H1 (cell line): ENCODE measurements around the gene MRPS6. TPM values are rescaled to one million over a fixed set of nuclear protein-coding genes. Genes with fewer than 3 reads are reported as not detected.

Source experiments
- CTCF ChIA-PET: fragments of 300-600 bp; sonication (Branson Sonifier 250); formaldehyde crosslinking; loops from one replicate; lab custom pipeline; 2021; ENCODE audit not compliant: partially characterized antibody; lab: Charles Lee
- POLR2A ChIA-PET: fragments of 300-600 bp; sonication (Branson Sonifier 250); formaldehyde crosslinking; loops from one replicate; lab custom pipeline; 2021; ENCODE audit warnings: inconsistent platforms; ENCODE audit not compliant: partially characterized antibody; lab: Charles Lee
- DNase-seq, 2 experiments: peaks; one replicate each; pipeline versions ENCODE4 v3.0.0 to v3.0.0-alpha.2; 2010 to 2022; ENCODE audit warnings: low spot score in 2 of 2, low read depth in 1 of 2, mixed read lengths in 1 of 2
- FAIRE-seq: peaks from 2 replicates; lab custom pipeline; 2011; peaks lifted over from hg19 to GRCh38; lab: Jason Lieb, UNC
- H2AFZ ChIP-seq: 2 replicates; pipeline ENCODE4 v1.8.1; 2012; ENCODE audit warnings: low read length, inconsistent platforms
- H2AK5ac ChIP-seq: 2 replicates; pipeline ENCODE4 v1.6.1; 2013; ENCODE audit warnings: low read depth, low read length
- H2BK120ac ChIP-seq: replicated peaks from 2 replicates; pipeline ENCODE3; 2013; ENCODE audit warnings: low read depth, low read length, inconsistent platforms
- H2BK12ac ChIP-seq: 2 replicates; pipeline ENCODE4 v1.6.1; 2013; ENCODE audit warnings: low read depth, low read length
- H2BK15ac ChIP-seq: 2 replicates; pipeline ENCODE4 v1.6.1; 2013; ENCODE audit warnings: low read length
- H2BK20ac ChIP-seq: 2 replicates; pipeline ENCODE4 v1.6.1; 2013; ENCODE audit warnings: low read length
- H2BK5ac ChIP-seq: 2 replicates; pipeline ENCODE4 v1.6.1; 2013; ENCODE audit warnings: low read depth, low read length
- H3K14ac ChIP-seq: 2 replicates; pipeline ENCODE4 v1.6.1; 2013; ENCODE audit warnings: inconsistent platforms; ENCODE audit not compliant: insufficient read length
- H3K18ac ChIP-seq: 2 replicates; pipeline ENCODE4 v1.6.1; 2013; ENCODE audit warnings: low read length; ENCODE audit errors: extremely low read depth
- H3K23ac ChIP-seq: 2 replicates; pipeline ENCODE4 v1.6.1; 2013; ENCODE audit warnings: inconsistent platforms; ENCODE audit not compliant: insufficient read length
- H3K23me2 ChIP-seq: 2 replicates; pipeline ENCODE4 v1.6.1; 2013; ENCODE audit warnings: low read depth, low read length
- H3K27ac ChIP-seq: 2 replicates; pipeline ENCODE4 v1.6.1; 2011; ENCODE audit warnings: low read depth, low read length, inconsistent platforms
- H3K27me3 ChIP-seq, 4 experiments: replicated peaks in 1 of 4; 1 replicate in 1 of 4; 2 replicates in 3 of 4; pipeline versions ENCODE4 v1.6.1 to v1.8.1; 2011 to 2013; ENCODE audit warnings: low read length in 3 of 4, mild to moderate bottlenecking in 3 of 4, inconsistent platforms in 2 of 4, mixed read lengths in 2 of 4, moderate library complexity in 1 of 4; ENCODE audit not compliant: control insufficient read depth in 3 of 4, insufficient read depth in 3 of 4; ENCODE audit errors: extremely low read depth in 1 of 4
- H3K36me3 ChIP-seq, 4 experiments: 2 replicates each; pipeline versions ENCODE4 v1.6.1 to v1.8.1; 2011 to 2013; ENCODE audit warnings: mild to moderate bottlenecking in 4 of 4, low read length in 3 of 4, moderate library complexity in 2 of 4, control low read depth in 1 of 4, inconsistent platforms in 1 of 4; ENCODE audit not compliant: insufficient read depth in 4 of 4, control insufficient read depth in 2 of 4
- H3K4ac ChIP-seq: replicated peaks from 2 replicates; pipeline ENCODE3; 2013; ENCODE audit warnings: low read length, low read depth, mixed read lengths, inconsistent platforms; ENCODE audit not compliant: insufficient read length
- H3K4me1 ChIP-seq, 4 experiments: replicated peaks in 1 of 4; 1 replicate in 1 of 4; 2 replicates in 3 of 4; pipeline versions ENCODE4 v1.6.1 to v1.8.1; 2011 to 2013; ENCODE audit warnings: low read length in 3 of 4, inconsistent platforms in 2 of 4, mixed read lengths in 1 of 4; ENCODE audit not compliant: insufficient read depth in 4 of 4, control insufficient read depth in 3 of 4
- H3K4me2 ChIP-seq, 2 experiments: 2 replicates each; pipeline versions ENCODE4 v1.6.1 to v1.8.1; 2011 to 2013; ENCODE audit warnings: low read depth in 2 of 2, low read length in 2 of 2, control low read depth in 1 of 2, inconsistent platforms in 1 of 2, mild to moderate bottlenecking in 1 of 2; ENCODE audit not compliant: insufficient read depth in 1 of 2
- H3K4me3 ChIP-seq, 4 experiments: fragments of 200-600, 300-600 bp in 1 of 4; sonication (generic), shearing (Covaris generic), sonication (Bioruptor Twin) in 1 of 4; 2 replicates each; pipeline versions ENCODE4 v1.5.1 to v1.8.1; 2011 to 2016; ENCODE audit warnings: low read length in 4 of 4, low read depth in 3 of 4, control low read depth in 2 of 4, inconsistent platforms in 2 of 4, mild to moderate bottlenecking in 2 of 4, mixed read lengths in 1 of 4, moderate library complexity in 1 of 4; ENCODE audit not compliant: insufficient read depth in 2 of 4; ENCODE audit errors: extremely low read depth in 1 of 4
- H3K56ac ChIP-seq: replicated peaks from 2 replicates; pipeline ENCODE3; 2013; ENCODE audit warnings: low read depth, mild to moderate bottlenecking, mixed read lengths, low read length, inconsistent platforms; ENCODE audit not compliant: insufficient read length
- H3K79me1 ChIP-seq: 2 replicates; pipeline ENCODE4 v1.6.1; 2013; ENCODE audit warnings: low read depth, low read length, control low read depth
- H3K79me2 ChIP-seq, 2 experiments: 2 replicates each; pipeline versions ENCODE4 v1.6.1 to v1.8.1; 2012 to 2013; ENCODE audit warnings: low read length in 2 of 2, mild to moderate bottlenecking in 2 of 2, inconsistent platforms in 1 of 2; ENCODE audit not compliant: insufficient read depth in 2 of 2, control insufficient read depth in 1 of 2
- H3K9ac ChIP-seq, 4 experiments: replicated peaks in 1 of 4; 1 replicate in 1 of 4; 2 replicates in 3 of 4; pipeline versions ENCODE4 v1.6.1 to v1.8.1; 2011 to 2013; ENCODE audit warnings: low read depth in 3 of 4, low read length in 3 of 4, control low read depth in 2 of 4, mild to moderate bottlenecking in 2 of 4, moderate library complexity in 2 of 4, inconsistent platforms in 1 of 4; ENCODE audit errors: extremely low read depth in 1 of 4
- H3K9me3 ChIP-seq, 2 experiments: 2 replicates each; pipeline versions ENCODE4 v1.6.1 to v1.8.1; 2012 to 2013; ENCODE audit warnings: mild to moderate bottlenecking in 2 of 2, moderate library complexity in 2 of 2, control low read depth in 1 of 2, inconsistent platforms in 1 of 2, low read depth in 1 of 2, low read length in 1 of 2, mixed read lengths in 1 of 2; ENCODE audit not compliant: insufficient read depth in 2 of 2
- H4K20me1 ChIP-seq, 2 experiments: replicated peaks in 1 of 2; 2 replicates each; pipeline versions ENCODE3 to v1.8.1; 2011 to 2013; ENCODE audit warnings: inconsistent platforms in 2 of 2, low read length in 2 of 2, mild to moderate bottlenecking in 1 of 2; ENCODE audit not compliant: insufficient read depth in 2 of 2, control insufficient read depth in 1 of 2
- H4K5ac ChIP-seq: 2 replicates; pipeline ENCODE4 v1.6.1; 2013; ENCODE audit warnings: low read length, low read depth, mixed read lengths, inconsistent platforms; ENCODE audit not compliant: insufficient read length
- H4K8ac ChIP-seq: 2 replicates; pipeline ENCODE4 v1.8.0; 2013; ENCODE audit warnings: mild to moderate bottlenecking, moderate library complexity, low read length, inconsistent platforms; ENCODE audit not compliant: insufficient read depth; ENCODE audit errors: extremely low read depth
- H4K91ac ChIP-seq: replicated peaks from 2 replicates; pipeline ENCODE3; 2013; ENCODE audit warnings: low read length, mixed read lengths, inconsistent platforms; ENCODE audit not compliant: insufficient read length
- CEBPB ChIP-seq: IDR thresholded peaks from 2 replicates; pipeline ENCODE4 v1.6.1; 2012; ENCODE audit warnings: low read depth, low read length
- CTBP2 ChIP-seq: IDR thresholded peaks from 2 replicates; pipeline ENCODE4 v1.7.0; 2011; ENCODE audit warnings: borderline replicate concordance, mild to moderate bottlenecking, moderate library complexity, mixed read lengths, low read length; ENCODE audit not compliant: insufficient read depth, insufficient read length
- HDAC2 ChIP-seq, 2 experiments: fragments of 300-600 bp in 1 of 2; sonication (generic) in 1 of 2; IDR thresholded peaks; 2 replicates each; pipeline ENCODE4 v1.6.1; 2011 to 2012; ENCODE audit warnings: low read depth in 2 of 2, low read length in 2 of 2, mild to moderate bottlenecking in 2 of 2, moderate library complexity in 2 of 2, borderline replicate concordance in 1 of 2, inconsistent platforms in 1 of 2
- MAX ChIP-seq: IDR thresholded peaks from 2 replicates; pipeline ENCODE4 v1.6.1; 2012; ENCODE audit warnings: inconsistent platforms
- RAD21 ChIP-seq, 2 experiments: IDR thresholded peaks in 1 of 2; conservative IDR thresholded peaks in 1 of 2; 2 replicates each; pipeline ENCODE4 v1.6.1; 2011; ENCODE audit warnings: low read depth in 2 of 2, low read length in 2 of 2, improper control_type of control experiment in 1 of 2, inconsistent platforms in 1 of 2, mild to moderate bottlenecking in 1 of 2, moderate library complexity in 1 of 2
- SIN3A ChIP-seq, 2 experiments: IDR thresholded peaks in 1 of 2; conservative IDR thresholded peaks in 1 of 2; 2 replicates each; pipeline ENCODE4 v1.6.1; 2011 to 2012; ENCODE audit warnings: low read length in 2 of 2, improper control_type of control experiment in 1 of 2, low read depth in 1 of 2, mild to moderate bottlenecking in 1 of 2
- USF2 ChIP-seq: IDR thresholded peaks from 2 replicates; pipeline ENCODE4 v1.6.1; 2011; ENCODE audit warnings: low read length, improper control_type of control experiment
- WGBS, 2 experiments: shearing (Covaris generic) in 1 of 2; methylation state at CpG; one replicate each; pipeline versions ENCODE4 v1.1.6 to v1.1.7; 2013 to 2015; ENCODE audit warnings: low lambda C conversion rate in 2 of 2, mixed read lengths in 2 of 2, inconsistent platforms in 1 of 2, low coverage in 1 of 2, missing lambda C conversion rate in 1 of 2; ENCODE audit not compliant: insufficient replicate concordance in 2 of 2, insufficient coverage in 1 of 2, insufficient read length in 1 of 2; ENCODE audit errors: extremely low coverage in 1 of 2, missing lambda C conversion rate in 1 of 2; 5-methylcytosine and 5-hydroxymethylcytosine counted together
- polyA plus RNA-seq, 7 experiments: library from polyadenylated mRNA; depleted of rRNA in 3 of 7; stranded (reverse) in 5 of 7; unstranded in 2 of 7; fragments of >200 nt in 5 of 7; fragments of 200-250 nt in 2 of 7; gene quantifications; 1 replicate in 5 of 7; 2 replicates in 1 of 7; 4 replicates in 1 of 7; pipeline versions ENCODE4 v1.2.1 to v1.2.3, GENCODE V29; 2011 to 2013; ENCODE audit warnings: missing spikeins in 2 of 7, mixed read lengths in 2 of 7
- total RNA-seq: library from RNA; stranded (reverse); fragmentation: NEBNext Ultra II Directional; extraction: Animal tissue kit (Norgen Biotek cat#: 25700); gene quantifications from 2 replicates; pipeline ENCODE4 v1.2.1, GENCODE V29; 2021

Gene MRPS6
- total and polyA plus RNA-seq, 2 of the 8 experiments (the other 6 are each of a cell fraction or from before 2014, with no cell fraction given), result 62.7 to 156 TPM

GRCh38 chr21:34166468-34166867, 93.1 kb downstream of the MRPS6 start:
- Histone ChIP-seq H3K79me2 (no peaks in the 10 kb centered on the region), H3K9ac (no peak overlapping the region), H3K18ac (no peak overlapping the region), H3K36me3 (peaks cover 0 to 11% (median 0%) of the 10 kb centered on the region in 4 experiments; a peak in 1 of 8 replicates), H3K4me1 (no peaks in the 10 kb centered on the region), H2BK12ac (no peak overlapping the region), H3K27ac (no peak overlapping the region), H3K56ac (no peak overlapping the region), H2BK120ac (no peak overlapping the region), H2AK5ac (no peak overlapping the region), H2AFZ (no peak overlapping the region), H3K9me3 (peaks cover 36 to 43% of the 10 kb centered on the region in 2 experiments), H3K23ac (no peak overlapping the region), H3K4me3 (no peak overlapping the region), H3K14ac (no peak overlapping the region), H4K91ac (no peak overlapping the region), H3K27me3 (no peaks in the 10 kb centered on the region), H3K23me2 (no peaks in the 10 kb centered on the region), H4K20me1 (no peaks in the 10 kb centered on the region), H4K5ac (no peak overlapping the region), H4K8ac (no peak overlapping the region), H3K4ac (no peak overlapping the region), H2BK5ac (no peak overlapping the region), H2BK20ac (no peak overlapping the region), H3K4me2 (no peak overlapping the region), H3K79me1 (no peaks in the 10 kb centered on the region), H2BK15ac (no peak overlapping the region)
- WGBS, 2 experiments, result 91% methylated on average over 5 of the region's 5 CpGs; no CpG with 5 or more reads in 1 of the 2 experiments
- POLR2A ChIA-PET, result interaction anchor here (0.6 kb wide), 1 partner anchor 255 kb away, joined by 3 read pairs; no protein-coding TSS in a partner anchor
- FAIRE-seq (no peak), DNase-seq (peak in 1 of 2 experiments; percentile 47)
- TF ChIP-seq RAD21 (IDR thresholded peaks at IDR 0.05 in 1 of 2, conservative IDR thresholded peaks at IDR 0.05 in 1 of 2; ENCODE audit: low read depth in 2 of 2, low read length in 2 of 2), result no peak
- TF ChIP-seq MAX, result no peak
- no peak for TF ChIP-seq CEBPB
- no peak for TF ChIP-seq HDAC2 (IDR thresholded peaks at IDR 0.05; ENCODE audit: borderline replicate concordance in 1 of 2, low read depth in 2 of 2, low read length in 2 of 2)
- TF ChIP-seq SIN3A (conservative IDR thresholded peaks at IDR 0.05 in 1 of 2, IDR thresholded peaks at IDR 0.05 in 1 of 2; ENCODE audit: low read depth in 1 of 2, low read length in 2 of 2), result no peak
- TF ChIP-seq CTBP2, result no peak
- TF ChIP-seq USF2, result no peak
- CTCF ChIA-PET, result interaction anchor here (0.6 to 2.1 kb wide), 4 partner anchors 32 to 244 kb away, joined by 3 to 6 read pairs (median 3); no protein-coding TSS in a partner anchor
